WTC11 (cell line): Measurements from ENCODE around the gene TCF7L2.

Experiments
- CTCF ChIP-seq: fragments of 200-600 bp; IDR thresholded peaks from 2 replicates; pipeline ENCODE4 v1.8.0; 2022; ENCODE audit warnings: antibody characterized with exemption
- FOXK1 ChIP-seq: sonication (generic); formaldehyde crosslinking; IDR thresholded peaks from 2 replicates; pipeline ENCODE4 v1.8.0; 2022; ENCODE audit warnings: mild to moderate bottlenecking, moderate library complexity, missing genetic modification reagents
- HMGA2 ChIP-seq: fragments of 250-450 bp; sonication (Bioruptor Pico); IDR thresholded peaks from 2 replicates; pipeline ENCODE4 v1.4.0; 2021; ENCODE audit warnings: mild to moderate bottlenecking, moderate library complexity
- ZNF138 ChIP-seq: sonication (generic); formaldehyde crosslinking; conservative IDR thresholded peaks from 2 replicates; pipeline ENCODE4 v1.8.1; 2022; ENCODE audit warnings: mild to moderate bottlenecking, moderate library complexity, missing genetic modification reagents

- TF ChIP-seq CTCF, result no peak
- no peak for TF ChIP-seq HMGA2
- no peak for TF ChIP-seq FOXK1
- no peak for TF ChIP-seq ZNF138
Observed at GRCh38 chr10:112961609-112962008, 11.6 kb downstream of the TCF7L2 start.
